HG02981 (cell line): Measurements from ENCODE around the gene ARRDC4.

ENCODE experiments used
- ATAC-seq: cut with Tn5 transposase; IDR thresholded peaks from one replicate; pipeline ENCODE4 v1.9.1; 2021; ENCODE audit warnings: mild to moderate bottlenecking, moderate library complexity; ENCODE audit not compliant: unreplicated experiment

The ARRDC4 gene, protein sequence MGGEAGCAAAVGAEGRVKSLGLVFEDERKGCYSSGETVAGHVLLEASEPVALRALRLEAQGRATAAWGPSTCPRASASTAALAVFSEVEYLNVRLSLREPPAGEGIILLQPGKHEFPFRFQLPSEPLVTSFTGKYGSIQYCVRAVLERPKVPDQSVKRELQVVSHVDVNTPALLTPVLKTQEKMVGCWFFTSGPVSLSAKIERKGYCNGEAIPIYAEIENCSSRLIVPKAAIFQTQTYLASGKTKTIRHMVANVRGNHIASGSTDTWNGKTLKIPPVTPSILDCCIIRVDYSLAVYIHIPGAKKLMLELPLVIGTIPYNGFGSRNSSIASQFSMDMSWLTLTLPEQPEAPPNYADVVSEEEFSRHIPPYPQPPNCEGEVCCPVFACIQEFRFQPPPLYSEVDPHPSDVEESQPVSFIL

GRCh38 chr15:97960364-97961066 lies at the start of gene ARRDC4:
ARRDC4 (plus strand) TSS chr15:97960703; CDS start chr15:97960862, 159 bp downstream.
- peak; percentile 96 for ATAC-seq

DNA sequence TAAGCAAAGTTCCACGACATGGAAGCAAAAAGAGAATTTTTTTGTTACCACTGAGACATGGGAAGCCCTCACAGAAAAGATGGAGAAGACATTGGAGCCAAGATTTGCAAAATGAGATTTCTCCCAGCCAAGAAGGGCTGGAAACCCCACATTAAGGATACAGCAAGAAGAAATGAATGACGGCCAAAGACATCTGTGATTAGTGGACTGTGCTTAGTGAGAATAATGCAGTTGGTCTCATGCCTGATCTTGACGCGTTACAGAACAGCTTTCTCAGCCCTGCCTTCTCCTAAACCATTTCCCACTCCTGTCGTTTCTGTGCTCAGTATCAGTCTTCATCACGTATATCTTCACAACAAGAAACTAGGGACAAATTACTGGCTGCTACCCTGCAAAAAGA lies 45.8 kb upstream of the ARRDC4 start:
- no peak for ATAC-seq

- no peak for ATAC-seq
Measured at GRCh38 chr15:97915261-97915660, 45.2 kb upstream of the ARRDC4 start.

DNA sequence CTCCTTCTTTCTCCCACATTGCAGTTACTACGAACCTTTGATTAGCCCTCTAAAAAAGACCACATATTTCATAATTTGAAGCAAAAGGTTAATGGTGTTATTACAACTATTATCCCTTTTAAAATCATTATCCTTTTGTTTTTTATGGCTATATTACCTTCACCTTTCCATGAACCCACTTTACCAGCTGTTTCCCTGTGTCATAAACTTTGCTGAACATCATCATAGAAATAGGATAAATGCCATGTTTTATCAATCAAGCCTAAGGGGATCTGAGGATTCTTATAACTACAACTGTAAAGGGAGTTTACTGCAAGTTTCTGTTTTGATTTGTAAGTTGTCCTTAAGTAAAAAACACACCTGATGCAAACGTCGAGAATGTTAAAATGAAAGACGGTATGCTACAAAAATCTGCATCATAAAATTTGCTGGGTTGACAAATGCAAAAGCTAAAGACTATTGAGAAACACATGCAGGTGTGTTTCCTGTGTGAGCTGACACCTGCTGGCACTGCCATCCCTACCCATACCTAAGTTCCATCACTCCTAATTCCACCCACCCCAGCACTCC lies 39.1 kb upstream of the ARRDC4 start:
- ATAC-seq: no peak

- ATAC-seq: no peak
Measured at GRCh38 chr15:97929456-97930229, 30.9 kb upstream of the ARRDC4 start.

DNA sequence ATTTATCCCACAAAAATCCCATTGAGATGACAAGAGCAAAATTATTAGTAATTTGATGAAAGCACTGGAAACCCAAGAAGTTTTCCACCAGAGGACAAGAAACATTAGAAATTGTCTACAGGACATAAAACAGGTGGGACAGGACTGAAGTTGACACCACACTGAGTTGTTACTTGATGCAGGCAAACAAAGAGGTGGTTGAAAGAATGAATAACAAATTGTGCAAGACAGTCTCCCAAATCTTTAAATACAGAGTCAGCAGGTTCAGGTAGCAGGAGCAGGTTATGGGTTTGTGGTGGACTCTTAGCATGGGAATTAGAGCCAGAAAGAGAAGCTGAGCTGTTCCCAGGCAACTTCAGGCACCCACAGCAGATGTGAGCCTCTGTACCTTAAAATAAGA lies 30.3 kb upstream of the ARRDC4 start:
- ATAC-seq: no peak

GRCh38 chr15:97931314-97931713 lies 29.2 kb upstream of the ARRDC4 start:
- ATAC-seq: no peak

DNA sequence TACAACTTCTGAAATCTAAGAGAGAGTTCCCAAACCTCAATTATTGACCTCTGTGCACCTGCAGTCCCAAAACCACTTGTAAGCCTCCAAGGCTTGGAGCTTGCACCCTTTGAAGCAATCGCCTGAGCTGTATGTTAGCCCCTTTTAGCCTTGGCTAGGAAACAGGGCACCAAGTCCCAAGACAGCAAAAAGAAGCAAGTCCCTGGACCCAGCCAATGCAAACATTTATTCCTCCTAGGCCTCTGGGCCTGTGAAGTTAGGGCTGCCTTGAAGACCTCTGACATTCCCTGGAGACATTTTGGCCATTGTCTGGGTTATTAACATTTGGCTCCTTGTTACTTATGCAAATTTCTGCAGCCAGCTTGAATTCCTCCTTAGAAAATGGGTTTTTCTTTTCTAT lies 26.9 kb upstream of the ARRDC4 start:
- no peak for ATAC-seq

GRCh38 chr15:97940993-97941392 lies 19.5 kb upstream of the ARRDC4 start:
- no peak for ATAC-seq

DNA sequence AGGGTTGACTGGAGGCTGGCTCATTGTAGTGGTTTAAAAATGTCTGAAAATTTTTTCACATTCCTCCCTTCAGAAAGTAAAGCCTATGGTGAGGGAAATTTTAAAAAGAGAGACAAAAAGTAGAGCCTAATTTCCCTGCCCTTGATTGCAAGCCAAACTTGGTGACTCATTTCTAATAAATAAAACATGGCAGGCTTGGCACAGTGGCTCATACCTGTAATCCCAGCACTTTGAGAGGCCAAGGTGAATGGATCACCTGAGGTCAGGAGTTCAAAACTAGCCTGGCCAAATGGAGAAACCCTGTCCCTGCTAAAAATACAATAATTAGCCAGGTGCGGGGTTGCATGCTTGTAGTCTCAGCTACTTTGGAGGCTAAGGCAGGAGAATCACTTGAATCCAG lies 18.9 kb upstream of the ARRDC4 start:
- ATAC-seq: no peak

DNA sequence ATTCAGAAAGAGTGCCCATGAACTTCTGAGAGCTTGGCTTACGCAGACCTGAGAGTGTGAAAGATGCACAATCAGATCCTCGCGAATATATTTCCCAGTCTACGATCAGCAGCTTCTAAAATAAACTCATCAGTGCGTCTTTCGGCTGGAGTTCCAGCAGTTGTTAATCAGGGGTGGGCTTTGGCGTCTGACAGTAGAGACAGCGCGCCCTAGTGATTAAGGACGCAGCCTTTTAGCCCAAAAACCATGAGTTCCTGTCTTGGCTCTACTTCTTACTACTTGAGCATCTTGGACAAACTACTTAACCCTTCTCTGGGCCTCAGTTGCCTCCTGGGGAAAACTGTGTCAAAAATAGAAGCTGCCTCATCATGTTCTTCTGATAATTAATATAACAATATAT lies 15.8 kb upstream of the ARRDC4 start:
- ATAC-seq: no peak

DNA sequence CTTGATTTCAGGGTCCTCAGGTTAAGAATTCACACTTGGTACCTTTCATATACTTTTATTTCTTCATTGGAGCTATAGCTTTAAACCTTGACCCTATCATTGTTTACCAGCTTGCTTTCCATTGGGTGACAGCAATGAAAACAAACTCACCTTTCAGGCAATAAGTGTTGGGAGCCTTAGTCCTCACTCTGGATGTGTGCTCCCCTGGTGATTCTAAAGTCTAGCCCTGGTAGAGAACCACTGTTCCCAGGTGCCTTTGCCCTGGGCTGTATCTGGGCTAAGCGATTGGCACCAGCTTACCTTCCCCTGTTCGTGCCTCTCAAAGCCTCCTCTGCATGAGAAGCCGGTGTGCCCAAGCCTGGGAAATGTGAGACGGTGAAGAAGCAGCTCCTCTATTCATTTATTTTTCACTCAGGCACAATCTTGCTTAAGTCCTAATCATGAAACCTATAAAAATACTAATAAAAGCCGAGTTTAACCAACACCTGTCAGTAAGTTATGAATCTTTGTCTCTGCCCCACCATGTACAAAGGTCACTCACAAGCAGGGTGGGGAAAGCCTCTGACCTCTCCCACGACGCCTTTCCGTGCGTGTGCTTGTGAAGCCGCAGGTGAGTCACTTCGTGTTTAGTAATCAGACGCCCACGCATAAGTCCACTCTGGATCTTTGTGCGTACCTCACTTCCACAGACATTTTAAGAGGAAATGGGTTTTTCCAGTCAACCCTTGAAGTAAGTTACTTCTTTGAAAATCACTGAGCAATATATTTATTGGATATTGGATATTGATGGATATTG lies 12.8 kb upstream of the ARRDC4 start:
- ATAC-seq: no peak

GRCh38 chr15:97953254-97953653 lies 7.2 kb upstream of the ARRDC4 start:
- no peak for ATAC-seq

GRCh38 chr15:97953748-97954147 lies 6.8 kb upstream of the ARRDC4 start:
- no peak for ATAC-seq

GRCh38 chr15:97955035-97955434 lies 5.5 kb upstream of the ARRDC4 start:
- ATAC-seq: no peak

GRCh38 chr15:97955529-97955928 lies 5.0 kb upstream of the ARRDC4 start:
- ATAC-seq: no peak

GRCh38 chr15:97959724-97960363 lies 659 bp upstream of the ARRDC4 start:
- ATAC-seq: no peak

DNA sequence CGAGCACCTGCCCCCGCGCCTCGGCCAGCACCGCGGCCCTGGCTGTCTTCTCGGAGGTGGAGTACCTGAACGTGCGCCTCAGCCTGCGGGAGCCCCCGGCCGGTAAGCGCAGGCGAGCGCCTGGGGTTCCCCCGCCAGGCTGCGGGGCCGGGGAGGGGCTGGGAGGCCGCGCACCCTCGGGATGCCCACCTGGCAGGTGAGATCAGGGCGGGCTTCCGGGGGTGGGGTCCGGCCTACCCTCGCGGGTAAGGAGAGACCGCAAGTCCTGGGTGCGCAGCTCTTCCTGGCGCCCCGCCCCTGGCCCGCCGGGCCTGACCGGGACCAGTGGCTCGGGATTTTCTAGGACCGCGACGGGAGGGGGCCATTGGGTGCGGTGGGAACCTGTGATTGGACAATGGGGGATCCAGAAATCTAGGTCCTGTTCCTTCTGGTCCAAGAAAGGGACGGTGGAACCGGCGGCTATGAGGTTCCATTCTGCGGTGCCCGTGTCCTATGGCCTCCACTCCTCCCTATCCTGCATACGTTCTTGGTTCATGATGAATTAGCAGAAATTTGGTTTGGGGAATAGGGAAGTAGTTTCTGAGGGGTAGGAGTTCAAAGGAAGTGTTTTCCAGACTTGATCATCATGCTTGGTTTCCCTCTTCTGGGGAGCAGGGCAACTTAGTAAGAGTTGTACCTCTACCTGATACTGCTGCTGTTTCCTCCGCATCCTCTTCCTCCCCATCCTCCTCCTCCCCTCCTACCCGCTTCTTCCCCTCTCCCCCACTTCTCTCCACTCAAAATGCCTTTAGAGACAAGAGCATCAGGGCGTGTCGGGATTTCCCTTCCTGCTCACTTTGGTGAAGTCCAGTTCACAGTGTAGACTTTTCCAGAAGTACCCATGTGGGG lies 808 bp downstream of the ARRDC4 start:
- ATAC-seq: no peak

GRCh38 chr15:97962263-97962662 lies 1.8 kb downstream of the ARRDC4 start:
- ATAC-seq: no peak
